Measurements from ENCODE around the gene HPS5. TPM values are rescaled to one million over a fixed set of nuclear protein-coding genes. Genes with fewer than 3 reads are reported as not detected.
"Not testable (repeated sequence)": the region's sequence is repeated elsewhere in the genome, so short reads cannot be mapped to it uniquely, and the experiment has no call there.

HPS5 gene
- total RNA-seq, 1 experiment from 2014 or later = 39.2 TPM

GRCh38 chr11:18253778-18254338 lies 68.1 kb downstream of the HPS5 start:
- H2AFZ ChIP-seq = no peak overlapping the region
- intact Hi-C loops (cut with micrococcal nuclease; ENCODE audit: unreplicated experiment) = no loop called here
- no peak overlapping the region for H3K4me2 ChIP-seq
- POLR2A ChIA-PET (ENCODE audit: unreplicated experiment) = interaction anchor here (0.6 kb wide), 1 partner anchor 350 kb away, joined by 5 read pairs; no protein-coding TSS in a partner anchor
- DNase-seq = no peak
- H3K4me1 ChIP-seq (replicated peaks; ENCODE audit: insufficient read depth) = peaks cover 8% of the 10 kb centered on the region; the same call in 1 of the 2 replicates
- BruUV-seq (replicated peaks) = no TSS peak
- no peak overlapping the region for H3K27ac ChIP-seq
- no peaks in the 10 kb centered on the region for H3K9me2 ChIP-seq (ENCODE audit: insufficient read depth)
- H3K4me3 ChIP-seq = no peak overlapping the region
- H3K36me3 ChIP-seq (ENCODE audit: low read depth) = no peaks in the 10 kb centered on the region
- H3K79me2 ChIP-seq (ENCODE audit: low read depth) = no peaks in the 10 kb centered on the region
- H4K20me1 ChIP-seq (ENCODE audit: insufficient read depth) = no peaks in the 10 kb centered on the region
- no peaks in the 10 kb centered on the region for H3K27me3 ChIP-seq (ENCODE audit: insufficient read depth, low read depth)
- CTCF ChIA-PET = no interaction called here
- no peaks in the 10 kb centered on the region for H3K9me3 ChIP-seq (ENCODE audit: insufficient read depth, low read depth)
- H3F3A ChIP-seq (ENCODE audit: insufficient read depth, low read depth) = peaks cover 3% of the 10 kb centered on the region; the same call in 1 of the 2 replicates
- no peak for TF ChIP-seq EZH2 (IDR thresholded peaks at IDR 0.05; ENCODE audit: low read depth)
- no peak for TF ChIP-seq CTCF (conservative IDR thresholded peaks at IDR 0.05)

- ChIA-PET CTCF (no interaction called here), POLR2A (ENCODE audit: unreplicated experiment) (interaction anchor here (0.6 kb wide), 1 partner anchor 351 kb away, joined by 5 read pairs; no protein-coding TSS in a partner anchor)
- H4K20me1 ChIP-seq (ENCODE audit: insufficient read depth) = no peaks in the 10 kb centered on the region
- intact Hi-C loops (cut with micrococcal nuclease; ENCODE audit: unreplicated experiment) = no loop called here
- peaks cover 3% of the 10 kb centered on the region; the same call in 1 of the 2 replicates for H3F3A ChIP-seq (ENCODE audit: insufficient read depth, low read depth)
- H3K9me2 ChIP-seq (ENCODE audit: insufficient read depth) = no peaks in the 10 kb centered on the region
- no peak overlapping the region for H2AFZ ChIP-seq
- H3K9me3 ChIP-seq (ENCODE audit: insufficient read depth, low read depth) = no peaks in the 10 kb centered on the region
- TF ChIP-seq CTCF (conservative IDR thresholded peaks at IDR 0.05) (peak; percentile 40; the same call in 1 of the 2 replicates), EZH2 (IDR thresholded peaks at IDR 0.05; ENCODE audit: low read depth) (no peak)
- H3K27me3 ChIP-seq (ENCODE audit: insufficient read depth, low read depth) = no peaks in the 10 kb centered on the region
- no peak overlapping the region for H3K4me3 ChIP-seq
- H3K4me2 ChIP-seq = no peak overlapping the region
- BruUV-seq (replicated peaks) = no TSS peak
- peak in 1 of 2 experiments; percentile 81 for DNase-seq
- peaks cover 10% of the 10 kb centered on the region; the same call in 1 of the 2 replicates for H3K4me1 ChIP-seq (replicated peaks; ENCODE audit: insufficient read depth)
- H3K27ac ChIP-seq = no peak overlapping the region
- H3K79me2 ChIP-seq (ENCODE audit: low read depth) = no peaks in the 10 kb centered on the region
- H3K36me3 ChIP-seq (ENCODE audit: low read depth) = no peaks in the 10 kb centered on the region
Measured at GRCh38 chr11:18253233-18253632, 68.7 kb downstream of the HPS5 start.

DNA sequence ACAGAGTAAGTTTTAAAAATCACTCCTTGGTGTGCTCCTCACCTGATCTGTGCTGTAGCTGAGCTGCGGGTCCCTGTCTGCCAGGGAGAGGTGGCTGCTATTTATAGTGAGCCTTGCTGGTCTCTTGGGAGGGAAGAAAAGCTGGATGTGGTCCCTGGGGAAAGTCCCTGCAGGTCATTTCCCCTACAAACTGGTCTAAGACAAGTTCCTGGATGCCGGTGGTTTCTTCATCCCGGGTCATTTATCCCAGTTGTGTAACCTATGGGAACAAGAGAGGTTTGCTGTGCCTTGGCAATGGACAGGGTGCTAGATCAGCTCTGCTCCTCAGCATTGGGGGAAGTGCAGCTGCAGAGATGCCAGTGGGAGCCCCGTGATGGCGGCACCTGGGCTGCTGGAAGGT lies 73.4 kb downstream of the HPS5 start, which contains the start of gene SAA2:
Gene SAA2, minus strand, starts transcription at position 108 of the 400 bp plus-strand sequence. CDS start 657 bp downstream, outside the sequence.
- Histone ChIP-seq H3K9me2 (ENCODE audit: insufficient read depth) (no peaks in the 10 kb centered on the region), H2AFZ (no peak within 1 kb of the TSS), H3K27me3 (ENCODE audit: insufficient read depth, low read depth) (no peaks in the 10 kb centered on the region), H3K4me1 (replicated peaks; ENCODE audit: insufficient read depth) (peaks cover 11% of the 10 kb centered on the region), H3K9me3 (ENCODE audit: insufficient read depth, low read depth) (no peaks in the 10 kb centered on the region), H3K4me3 (no peak within 1 kb of the TSS), H4K20me1 (ENCODE audit: insufficient read depth) (no peaks in the 10 kb centered on the region), H3K79me2 (ENCODE audit: low read depth) (no peaks in the 10 kb centered on the region), H3F3A (ENCODE audit: insufficient read depth, low read depth) (peaks cover 3% of the 10 kb centered on the region; the same call in 1 of the 2 replicates), H3K4me2 (no peak within 1 kb of the TSS), H3K36me3 (ENCODE audit: low read depth) (no peaks in the 10 kb centered on the region), H3K27ac (no peak within 1 kb of the TSS)
- CTCF ChIA-PET = interaction anchor here (0.5 to 0.6 kb wide), 2 partner anchors 235 to 446 kb away, joined by 3 to 7 read pairs; no protein-coding TSS in a partner anchor
- no peak for TF ChIP-seq CTCF (conservative IDR thresholded peaks at IDR 0.05)
- no peak for TF ChIP-seq EZH2 (IDR thresholded peaks at IDR 0.05; ENCODE audit: low read depth)
- POLR2A ChIA-PET (ENCODE audit: unreplicated experiment) = no interaction called here
- BruUV-seq (replicated peaks) = no TSS peak
- intact Hi-C loops (cut with micrococcal nuclease; ENCODE audit: unreplicated experiment) = loop anchor here (10.0 kb wide), 2 partner anchors 406 to 486 kb away; no protein-coding TSS in a partner anchor
- peak in 1 of 2 experiments; percentile 58 for DNase-seq

DNA sequence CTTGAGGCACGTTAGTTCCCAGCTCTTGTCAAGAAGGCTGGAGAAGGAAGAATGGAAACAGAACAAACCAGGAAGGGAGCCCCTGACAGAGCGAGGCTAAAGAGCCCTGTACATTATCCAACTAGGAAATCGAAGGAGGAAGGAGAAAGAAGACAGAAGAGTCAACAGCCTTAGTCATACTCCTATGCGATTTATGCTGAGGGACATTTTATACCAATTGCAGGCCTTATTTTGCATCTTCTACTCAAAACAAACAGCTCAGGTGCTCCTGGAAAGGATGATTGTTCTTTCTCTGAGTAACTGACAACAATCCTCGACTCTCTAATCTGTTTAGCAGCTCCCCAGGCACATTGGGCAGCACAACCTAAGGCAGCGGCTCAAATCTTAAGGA lies 74.8 kb downstream of the HPS5 start:
- intact Hi-C loops (cut with micrococcal nuclease; ENCODE audit: unreplicated experiment) = loop anchor here (2.0 to 10.0 kb wide), 3 partner anchors 22 to 488 kb away; no protein-coding TSS in a partner anchor
- H3K79me2 ChIP-seq (ENCODE audit: low read depth); H3K4me3 ChIP-seq; H4K20me1 ChIP-seq (ENCODE audit: insufficient read depth); H3K9me3 ChIP-seq (ENCODE audit: insufficient read depth, low read depth); H3K9me2 ChIP-seq (ENCODE audit: insufficient read depth); H3K4me1 ChIP-seq (replicated peaks; ENCODE audit: insufficient read depth); H2AFZ ChIP-seq; CTCF ChIA-PET; BruUV-seq (replicated peaks); H3K27me3 ChIP-seq (ENCODE audit: insufficient read depth, low read depth); DNase-seq; H3K36me3 ChIP-seq (ENCODE audit: low read depth); POLR2A ChIA-PET (ENCODE audit: unreplicated experiment); H3F3A ChIP-seq (ENCODE audit: insufficient read depth, low read depth): not testable (repeated sequence)
- Histone ChIP-seq H3K4me2 (peak overlapping the region; percentile 11), H3K27ac (peak overlapping the region; percentile 32)

Data from PC-9 (cell line).